HL-60/S4 treated with retinoic acid at 250 ng/mL for 4 days and 3 days (cell line): ENCODE data around the gene AKAP6.

ENCODE experiments used
- in situ Hi-C: fragments of 300-500 bp; cut with MboI; formaldehyde crosslinking; loops from 2 replicates; pipeline ENCODE4 v1.7.0; 2022; ENCODE audit warnings: low sequenced_read_pairs

AKAP6 gene

GRCh38 chr14:32473464-32473855, 144.4 kb downstream of the AKAP6 start:
- in situ Hi-C loops: no loop called here

GRCh38 chr14:32474478-32475195, 145.5 kb downstream of the AKAP6 start:
- in situ Hi-C loops: no loop called here

GRCh38 chr14:32476532-32476931, 147.4 kb downstream of the AKAP6 start:
- in situ Hi-C loops: no loop called here

- in situ Hi-C loops: no loop called here
These were observed 148.3 kb downstream of the AKAP6 start for GRCh38 chr14:32477396-32477795.

- in situ Hi-C loops: no loop called here
These were observed 149.0 kb downstream of the AKAP6 start for GRCh38 chr14:32478050-32478449.

- in situ Hi-C loops: no loop called here
These were observed 151.2 kb downstream of the AKAP6 start for GRCh38 chr14:32480337-32480736.

- in situ Hi-C loops: no loop called here
These were observed 152.6 kb downstream of the AKAP6 start for GRCh38 chr14:32481707-32482106.

- in situ Hi-C loops: no loop called here
These were observed 162.4 kb downstream of the AKAP6 start for GRCh38 chr14:32491416-32492016.

GRCh38 chr14:32492457-32492856, 163.4 kb downstream of the AKAP6 start:
- in situ Hi-C loops: no loop called here

GRCh38 chr14:32494609-32495434, 165.7 kb downstream of the AKAP6 start:
- in situ Hi-C loops: no loop called here

GRCh38 chr14:32495435-32495734, 166.3 kb downstream of the AKAP6 start:
- in situ Hi-C loops: no loop called here

GRCh38 chr14:32497248-32497647, 168.2 kb downstream of the AKAP6 start:
- in situ Hi-C loops: no loop called here

GRCh38 chr14:32507029-32507984, 178.2 kb downstream of the AKAP6 start:
- in situ Hi-C loops: no loop called here

GRCh38 chr14:32508281-32508680, 179.2 kb downstream of the AKAP6 start:
- in situ Hi-C loops: no loop called here

- in situ Hi-C loops: no loop called here
These were observed 180.6 kb downstream of the AKAP6 start for GRCh38 chr14:32509632-32510187.

- in situ Hi-C loops: no loop called here
These were observed 181.7 kb downstream of the AKAP6 start for GRCh38 chr14:32510815-32511214.

- in situ Hi-C loops: no loop called here
These were observed 183.2 kb downstream of the AKAP6 start for GRCh38 chr14:32512348-32512747.

- in situ Hi-C loops: no loop called here
These were observed 183.7 kb downstream of the AKAP6 start for GRCh38 chr14:32512813-32513212.

- in situ Hi-C loops: no loop called here
These were observed 184.5 kb downstream of the AKAP6 start for GRCh38 chr14:32513571-32514009.

- in situ Hi-C loops: no loop called here
These were observed 185.1 kb downstream of the AKAP6 start for GRCh38 chr14:32514236-32514635.

GRCh38 chr14:32514681-32515080, 185.6 kb downstream of the AKAP6 start:
- in situ Hi-C loops: no loop called here
